Immature natural killer cell (primary cell): ENCODE results near the gene IFITM10. TPM values are rescaled to one million over a fixed set of nuclear protein-coding genes. Genes with fewer than 3 reads are reported as not detected.

Experiments used
- DNase-seq, 3 donors: peaks; one replicate each; pipeline ENCODE4 v3.0.0; 2022; ENCODE audit warnings: mixed read lengths in 1 of 3
- H3K27ac Mint-ChIP-seq, 6 donors: one replicate each; pipeline ENCODE4 v1.8.0; 2020; ENCODE audit warnings: mixed read lengths in 6 of 6, mild to moderate bottlenecking in 5 of 6, inconsistent platforms in 4 of 6, moderate library complexity in 3 of 6
- H3K27me3 Mint-ChIP-seq, 3 donors: one replicate each; pipeline ENCODE4 v1.8.0; 2020 to 2021; ENCODE audit warnings: low read depth in 3 of 3, mild to moderate bottlenecking in 3 of 3, mixed read lengths in 3 of 3, moderate library complexity in 3 of 3, inconsistent platforms in 1 of 3
- H3K36me3 Mint-ChIP-seq, 3 donors: one replicate each; pipeline ENCODE4 v1.8.0; 2020; ENCODE audit warnings: mixed read lengths in 3 of 3, inconsistent platforms in 2 of 3, mild to moderate bottlenecking in 2 of 3
- H3K4me1 Mint-ChIP-seq, 2 donors: one replicate each; pipeline ENCODE4 v1.8.0; 2020; ENCODE audit warnings: inconsistent platforms in 2 of 2, mild to moderate bottlenecking in 2 of 2, mixed read lengths in 2 of 2, moderate library complexity in 1 of 2
- H3K4me3 Mint-ChIP-seq, 5 donors: one replicate each; pipeline ENCODE4 v1.8.0; 2020; ENCODE audit warnings: mild to moderate bottlenecking in 5 of 5, mixed read lengths in 5 of 5, inconsistent platforms in 3 of 5, moderate library complexity in 3 of 5
- H3K9me3 Mint-ChIP-seq, 6 donors: one replicate each; pipeline ENCODE4 v1.8.0; 2020; ENCODE audit warnings: mild to moderate bottlenecking in 6 of 6, mixed read lengths in 6 of 6, inconsistent platforms in 4 of 6, moderate library complexity in 3 of 6
- polyA plus RNA-seq, 3 donors: library from polyadenylated mRNA; unstranded; fragments of 300-500 nt; fragmentation: Illumina TruSeq; gene quantifications; one replicate each; pipeline ENCODE4 v1.2.3, GENCODE V29; 2021

Gene IFITM10
- polyA plus RNA-seq, 3 donors from 2014 or later, result 0.09 to 0.93 (median 0.39) TPM

GRCh38 chr11:1756791-1757771 is 6.7 kb upstream of the IFITM10 start:
- Mint-ChIP-seq H3K27ac (peak overlapping the region; percentile 90 to 97 (median 94)), H3K4me1 (peaks cover 86% of the 10 kb centered on the region in 2 donors), H3K9me3 (no peaks in the 10 kb centered on the region), H3K4me3 (peak overlapping the region; percentile 84 to 87 (median 86)), H3K27me3 (peaks cover 7 to 9% (median 8%) of the 10 kb centered on the region in 3 donors), H3K36me3 (peaks cover 0 to 12% (median 3%) of the 10 kb centered on the region in 3 donors)
- no peak for DNase-seq

GRCh38 chr11:1755692-1756561 is 5.5 kb upstream of the IFITM10 start:
- DNase-seq, result no peak
- peaks cover 83% of the 10 kb centered on the region in 2 donors for H3K4me1 Mint-ChIP-seq
- peak overlapping the region; percentile 24 to 64 (median 60) for H3K4me3 Mint-ChIP-seq
- H3K27ac Mint-ChIP-seq, result peak overlapping the region; percentile 75 to 90 (median 82)
- H3K9me3 Mint-ChIP-seq, result no peaks in the 10 kb centered on the region
- H3K36me3 Mint-ChIP-seq, result peaks cover 0 to 12% (median 3%) of the 10 kb centered on the region in 3 donors
- H3K27me3 Mint-ChIP-seq, result peaks cover 7 to 9% (median 8%) of the 10 kb centered on the region in 3 donors

DNA sequence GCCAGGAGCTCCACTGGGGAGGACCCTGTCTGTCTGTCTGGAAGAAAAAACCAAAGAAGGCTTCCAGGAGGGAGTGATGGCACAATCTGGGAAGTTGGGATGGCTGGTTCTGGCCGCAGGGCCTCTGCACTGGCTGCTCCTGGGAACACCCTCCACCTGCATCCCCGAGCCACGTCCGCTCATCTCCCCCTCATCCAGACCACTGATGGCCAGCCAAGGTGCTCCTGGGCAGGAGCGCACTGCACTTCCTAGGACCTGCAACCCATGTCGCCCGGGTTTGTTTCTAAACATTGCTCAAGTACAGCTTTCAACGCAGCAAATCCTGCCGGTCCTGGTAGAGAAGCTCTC is 4.9 kb upstream of the IFITM10 start:
- Mint-ChIP-seq H3K4me1 (peaks cover 81 to 82% of the 10 kb centered on the region in 2 donors), H3K36me3 (peaks cover 0 to 12% (median 3%) of the 10 kb centered on the region in 3 donors), H3K9me3 (no peaks in the 10 kb centered on the region), H3K4me3 (peak overlapping the region in 3 of 5 donors; percentile 47 to 64 (median 64)), H3K27ac (peak overlapping the region in 4 of 6 donors; percentile 75 to 90 (median 86)), H3K27me3 (peaks cover 7 to 9% (median 8%) of the 10 kb centered on the region in 3 donors)
- DNase-seq, result no peak

GRCh38 chr11:1754376-1755150 is 4.2 kb upstream of the IFITM10 start:
- Mint-ChIP-seq H3K4me3 (peak overlapping the region in 4 of 5 donors; percentile 36 to 62 (median 52)), H3K36me3 (peaks cover 0 to 12% (median 3%) of the 10 kb centered on the region in 3 donors), H3K27me3 (peaks cover 9 to 14% (median 13%) of the 10 kb centered on the region in 3 donors), H3K27ac (peak overlapping the region in 3 of 6 donors; percentile 66 to 70 (median 67)), H3K4me1 (peaks cover 81 to 82% of the 10 kb centered on the region in 2 donors), H3K9me3 (no peaks in the 10 kb centered on the region)
- DNase-seq, result no peak

DNA sequence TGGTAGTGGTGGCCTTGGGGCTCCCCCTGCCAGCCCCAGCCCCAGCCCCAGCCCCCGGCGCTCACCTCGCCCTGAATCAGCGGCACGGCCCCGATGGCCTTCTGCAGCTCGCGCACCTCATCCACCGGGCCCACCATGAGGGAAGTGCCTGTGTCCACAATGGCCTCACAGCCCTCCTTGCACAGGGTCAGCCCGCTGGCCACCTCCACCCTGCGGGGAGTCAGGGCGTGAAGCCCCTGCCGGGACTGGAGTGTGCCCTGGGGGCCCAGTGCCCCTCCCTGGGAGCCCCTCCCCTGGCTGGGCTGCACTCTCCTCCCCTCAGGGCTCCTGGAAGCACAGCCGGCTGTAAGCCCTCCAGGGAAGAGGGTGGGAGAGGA is 3.5 kb upstream of the IFITM10 start:
- peaks cover 77 to 78% of the 10 kb centered on the region in 2 donors for H3K4me1 Mint-ChIP-seq

DNA sequence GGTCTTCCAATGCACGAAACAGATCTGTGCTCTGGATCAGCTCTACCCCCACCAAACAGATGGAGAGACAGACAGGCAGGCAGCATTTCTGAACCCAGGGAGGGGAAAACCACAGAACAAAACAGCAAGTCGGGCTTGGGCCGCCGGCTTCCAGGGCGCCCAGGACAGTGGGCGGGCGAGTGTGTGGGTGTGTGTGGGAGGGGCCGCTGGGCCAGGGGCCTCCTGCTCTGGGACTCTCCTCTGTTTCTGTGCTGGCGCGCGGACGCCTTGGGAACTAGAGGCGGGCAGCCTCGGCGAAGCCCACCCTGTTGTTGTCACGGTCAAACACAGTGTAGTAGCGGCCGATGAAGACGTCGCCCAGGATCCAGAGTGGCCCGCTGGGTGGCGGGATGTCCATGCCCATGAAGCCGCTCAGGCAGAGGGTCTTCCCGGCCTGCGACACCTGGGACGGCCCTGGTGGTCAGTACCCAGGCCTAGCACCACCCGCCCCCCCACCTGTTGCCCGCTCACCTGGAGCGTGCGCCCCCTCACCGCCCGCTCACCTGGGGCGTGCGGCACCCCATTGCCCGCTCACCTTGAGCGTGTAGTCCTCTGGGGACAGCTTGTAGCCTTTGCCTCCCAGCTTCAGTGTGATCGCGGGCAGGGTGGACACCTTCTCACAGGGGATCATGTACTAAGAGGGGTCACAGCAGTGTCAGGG is 3.0 kb upstream of the IFITM10 start:
- H3K4me3 Mint-ChIP-seq, result peak overlapping the region in 4 of 5 donors; percentile 38 to 65 (median 56)
- H3K4me1 Mint-ChIP-seq, result peaks cover 71 to 75% of the 10 kb centered on the region in 2 donors
- no peaks in the 10 kb centered on the region for H3K9me3 Mint-ChIP-seq
- peak overlapping the region in 3 of 6 donors; percentile 46 to 76 (median 59) for H3K27ac Mint-ChIP-seq
- DNase-seq, result no peak
- H3K27me3 Mint-ChIP-seq, result peaks cover 6 to 18% (median 13%) of the 10 kb centered on the region in 3 donors
- peaks cover 0 to 12% (median 3%) of the 10 kb centered on the region in 3 donors for H3K36me3 Mint-ChIP-seq

More for the DNA sequence above, 3.5 kb upstream of the IFITM10 start:
- Mint-ChIP-seq H3K36me3 (peaks cover 0 to 12% (median 3%) of the 10 kb centered on the region in 3 donors), H3K27me3 (peaks cover 9 to 15% (median 13%) of the 10 kb centered on the region in 3 donors), H3K27ac (no peak overlapping the region), H3K4me3 (no peak overlapping the region), H3K9me3 (no peaks in the 10 kb centered on the region)
- no peak for DNase-seq

DNA sequence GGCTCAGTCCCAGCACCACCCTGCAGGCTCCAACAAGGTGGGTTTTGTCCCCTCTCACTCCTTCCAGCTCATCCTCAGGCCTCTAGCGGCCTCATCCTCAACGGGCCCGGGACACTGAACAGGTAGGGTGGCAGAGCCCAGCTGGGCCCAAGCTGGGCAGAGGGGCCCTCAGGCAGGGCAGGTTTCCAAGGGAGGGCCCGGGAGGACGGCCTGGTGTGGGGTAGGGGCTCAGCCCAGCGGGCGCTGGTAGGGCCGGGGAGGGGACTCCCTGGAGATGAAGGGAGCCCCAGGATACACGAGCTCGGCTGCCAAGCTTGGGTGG is 2.5 kb upstream of the IFITM10 start:
- DNase-seq, result no peak
- Mint-ChIP-seq H3K36me3 (peaks cover 0 to 12% (median 3%) of the 10 kb centered on the region in 3 donors), H3K27ac (peak overlapping the region in 3 of 6 donors; percentile 46 to 76 (median 59)), H3K27me3 (peaks cover 4 to 17% (median 12%) of the 10 kb centered on the region in 3 donors), H3K4me1 (peaks cover 66 to 73% of the 10 kb centered on the region in 2 donors), H3K4me3 (peak overlapping the region in 4 of 5 donors; percentile 38 to 65 (median 56)), H3K9me3 (no peaks in the 10 kb centered on the region)

- Mint-ChIP-seq H3K36me3 (peaks cover 0 to 12% (median 3%) of the 10 kb centered on the region in 3 donors), H3K27me3 (peaks cover 2 to 16% (median 11%) of the 10 kb centered on the region in 3 donors), H3K4me1 (peaks cover 60 to 67% of the 10 kb centered on the region in 2 donors), H3K4me3 (peak overlapping the region in 4 of 5 donors; percentile 12 to 46 (median 22)), H3K27ac (peak overlapping the region in 4 of 6 donors; percentile 34 to 56 (median 40)), H3K9me3 (no peaks in the 10 kb centered on the region)
- peak in 2 of 3 donors; percentile 27 to 36 for DNase-seq
Measured at GRCh38 chr11:1751999-1752906, 1.9 kb upstream of the IFITM10 start.

- Mint-ChIP-seq H3K27me3 (peaks cover 2 to 16% (median 13%) of the 10 kb centered on the region in 3 donors), H3K27ac (peak overlapping the region in 1 of 6 donors; percentile 28), H3K36me3 (peaks cover 0 to 12% (median 3%) of the 10 kb centered on the region in 3 donors), H3K4me1 (peaks cover 53 to 63% of the 10 kb centered on the region in 2 donors), H3K9me3 (no peaks in the 10 kb centered on the region), H3K4me3 (peak overlapping the region in 3 of 5 donors; percentile 6 to 18 (median 12))
- DNase-seq, result no peak
Measured at GRCh38 chr11:1751531-1751921, 1.1 kb upstream of the IFITM10 start.

DNA sequence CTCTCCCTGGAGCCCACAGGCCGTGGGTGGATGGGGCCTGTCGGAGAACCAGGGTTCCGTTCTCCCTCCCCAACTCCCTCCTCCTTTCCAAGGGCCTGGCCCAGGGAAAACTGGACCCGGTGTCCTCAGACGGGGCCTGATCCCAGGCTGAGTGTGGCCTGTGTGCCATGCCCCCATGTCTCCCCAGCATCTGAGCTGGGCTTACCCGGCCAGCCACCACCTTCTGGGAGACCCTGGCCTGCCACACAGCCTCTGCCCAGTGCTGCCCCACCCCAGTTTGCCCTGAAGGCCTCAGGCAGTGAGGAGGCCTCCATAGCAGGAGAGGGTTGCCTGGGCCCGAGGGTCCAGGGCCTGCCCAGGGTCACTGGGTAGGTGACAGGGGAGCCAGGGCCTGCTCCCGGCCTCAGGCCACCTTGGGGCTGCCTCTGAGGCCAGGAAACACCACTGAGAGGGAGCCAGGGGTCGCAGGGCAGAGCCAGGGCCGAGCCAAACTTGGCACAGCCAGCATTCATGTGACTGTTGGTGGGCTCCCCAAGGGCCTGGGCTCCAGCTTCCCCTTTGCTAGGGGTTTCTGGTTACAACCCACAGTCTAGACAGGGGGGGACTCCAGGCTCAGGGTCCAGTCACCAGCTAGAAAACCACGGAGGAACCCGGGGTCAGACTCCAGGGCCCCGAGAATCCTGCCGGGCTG is 590 bp upstream of the IFITM10 start:
- DNase-seq, result no peak
- H3K4me1 Mint-ChIP-seq, result peaks cover 52 to 62% of the 10 kb centered on the region in 2 donors
- H3K4me3 Mint-ChIP-seq, result peak overlapping the region in 1 of 5 donors; percentile 6
- H3K27me3 Mint-ChIP-seq, result peaks cover 4 to 20% (median 13%) of the 10 kb centered on the region in 3 donors
- no peaks in the 10 kb centered on the region for H3K9me3 Mint-ChIP-seq
- H3K36me3 Mint-ChIP-seq, result peaks cover 0 to 11% (median 3%) of the 10 kb centered on the region in 3 donors
- no peak overlapping the region for H3K27ac Mint-ChIP-seq
